ENCODE data around the gene SLC66A2. TPM values are rescaled to one million over a fixed set of nuclear protein-coding genes. Genes with fewer than 3 reads are reported as not detected.

SLC66A2 gene
- total and polyA plus RNA-seq, 7 donors = 27.3 to 59.4 (median 33.2) TPM

GRCh38 chr18:79988451-79989194 is 37.2 kb upstream of the SLC66A2 start, which contains the start of gene TXNL4A:
Gene TXNL4A (minus strand): TSS chr18:79988563. CDS start chr18:79988392, 171 bp downstream.
- Histone ChIP-seq H3K36me3 (peaks cover 0 to 7% (median 0%) of the 10 kb centered on the region in 4 donors), H3K27ac (peak within 1 kb of the TSS; percentile 91 to 98 (median 96)), H3K27me3 (no peaks in the 10 kb centered on the region), H3K4me1 (peaks cover 3 to 24% (median 22%) of the 10 kb centered on the region in 4 donors), H3K4me3 (peak within 1 kb of the TSS; percentile 79 to 96 (median 90)), H3K9me3 (no peaks in the 10 kb centered on the region)
- 0 to 1% methylated on average over 71 of the region's 71 CpGs for WGBS, 2 donors
- TF ChIP-seq EP300 (IDR thresholded peaks at IDR 0.05) = peak in 1 of 4 donors; percentile 25
- peak; percentile 92 to 99 (median 96) for TF ChIP-seq POLR2AphosphoS5 (IDR thresholded peaks at IDR 0.05)
- TF ChIP-seq, protein P1, sequence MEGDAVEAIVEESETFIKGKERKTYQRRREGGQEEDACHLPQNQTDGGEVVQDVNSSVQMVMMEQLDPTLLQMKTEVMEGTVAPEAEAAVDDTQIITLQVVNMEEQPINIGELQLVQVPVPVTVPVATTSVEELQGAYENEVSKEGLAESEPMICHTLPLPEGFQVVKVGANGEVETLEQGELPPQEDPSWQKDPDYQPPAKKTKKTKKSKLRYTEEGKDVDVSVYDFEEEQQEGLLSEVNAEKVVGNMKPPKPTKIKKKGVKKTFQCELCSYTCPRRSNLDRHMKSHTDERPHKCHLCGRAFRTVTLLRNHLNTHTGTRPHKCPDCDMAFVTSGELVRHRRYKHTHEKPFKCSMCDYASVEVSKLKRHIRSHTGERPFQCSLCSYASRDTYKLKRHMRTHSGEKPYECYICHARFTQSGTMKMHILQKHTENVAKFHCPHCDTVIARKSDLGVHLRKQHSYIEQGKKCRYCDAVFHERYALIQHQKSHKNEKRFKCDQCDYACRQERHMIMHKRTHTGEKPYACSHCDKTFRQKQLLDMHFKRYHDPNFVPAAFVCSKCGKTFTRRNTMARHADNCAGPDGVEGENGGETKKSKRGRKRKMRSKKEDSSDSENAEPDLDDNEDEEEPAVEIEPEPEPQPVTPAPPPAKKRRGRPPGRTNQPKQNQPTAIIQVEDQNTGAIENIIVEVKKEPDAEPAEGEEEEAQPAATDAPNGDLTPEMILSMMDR (IDR thresholded peaks at IDR 0.05) = no peak
- peak; percentile 79 to 92 for TF ChIP-seq POLR2A (IDR thresholded peaks at IDR 0.05)
- DNase-seq = peak; percentile 90
- intact Hi-C loops (cut with DNase I) = loop anchor here (1.0 to 5.0 kb wide), 4 partner anchors 22 to 119 kb away; partner anchors contain the start of gene ADNP2

DNA sequence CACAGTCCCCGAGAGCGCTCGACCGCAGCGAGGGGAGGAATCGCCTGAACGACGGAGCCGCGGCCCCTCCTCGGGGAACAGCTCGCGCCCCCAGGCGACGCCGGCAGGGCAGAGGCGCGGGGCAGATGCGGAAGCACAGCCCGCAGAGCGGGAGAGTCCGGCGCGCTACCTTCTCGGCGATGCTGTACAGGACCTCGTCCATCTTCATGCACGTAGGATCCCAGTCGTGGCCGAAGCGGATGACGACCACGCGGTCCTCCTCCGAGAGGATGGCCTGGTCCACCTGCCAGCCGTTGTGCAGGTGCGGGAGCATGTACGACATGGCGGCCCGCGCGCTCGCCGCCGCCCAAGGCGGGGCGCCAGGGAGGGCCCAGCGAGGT is 36.6 kb upstream of the SLC66A2 start:
- Histone ChIP-seq H3K27me3 (no peaks in the 10 kb centered on the region), H3K9me3 (no peaks in the 10 kb centered on the region), H3K36me3 (peaks cover 0 to 7% (median 0%) of the 10 kb centered on the region in 4 donors), H3K27ac (peak overlapping the region; percentile 91 to 98 (median 96)), H3K4me3 (peak overlapping the region; percentile 79 to 96 (median 90)), H3K4me1 (peaks cover 3 to 26% (median 23%) of the 10 kb centered on the region in 4 donors)
- peak; percentile 74 for DNase-seq
- intact Hi-C loops (cut with DNase I) = loop anchor here (1.0 to 5.0 kb wide), 3 partner anchors 41 to 119 kb away; partner anchors contain the start of gene ADNP2
- TF ChIP-seq POLR2A (IDR thresholded peaks at IDR 0.05) (no peak), EP300 (IDR thresholded peaks at IDR 0.05) (no peak), POLR2AphosphoS5 (IDR thresholded peaks at IDR 0.05) (no peak)
- TF ChIP-seq, protein P1 (IDR thresholded peaks at IDR 0.05) = no peak
- WGBS, 2 donors = 0% methylated on average over 48 of the region's 48 CpGs

GRCh38 chr18:79987566-79987965 is 36.1 kb upstream of the SLC66A2 start:
- H3K27ac ChIP-seq = peak overlapping the region; percentile 91 to 98 (median 96)
- intact Hi-C loops (cut with DNase I) = loop anchor here (5.0 kb wide), 2 partner anchors 40 to 120 kb away; partner anchors contain the start of gene ADNP2
- DNase-seq = no peak
- H3K27me3 ChIP-seq = no peaks in the 10 kb centered on the region
- peaks cover 0 to 7% (median 0%) of the 10 kb centered on the region in 4 donors for H3K36me3 ChIP-seq
- H3K4me3 ChIP-seq = peak overlapping the region; percentile 79 to 96 (median 90)
- H3K9me3 ChIP-seq = no peaks in the 10 kb centered on the region
- 0 to 1% methylated on average over 6 of the region's 6 CpGs for WGBS, 2 donors
- TF ChIP-seq POLR2A (IDR thresholded peaks at IDR 0.05) = no peak
- H3K4me1 ChIP-seq = peaks cover 3 to 27% (median 25%) of the 10 kb centered on the region in 4 donors

GRCh38 chr18:79986726-79987125 is 35.3 kb upstream of the SLC66A2 start:
- peak overlapping the region in 3 of 4 donors; percentile 16 to 98 (median 18) for H3K27ac ChIP-seq
- H3K27me3 ChIP-seq = no peaks in the 10 kb centered on the region
- TF ChIP-seq POLR2A (IDR thresholded peaks at IDR 0.05) = no peak
- no peak for TF ChIP-seq POLR2AphosphoS5 (IDR thresholded peaks at IDR 0.05)
- TF ChIP-seq EP300 (IDR thresholded peaks at IDR 0.05) = no peak
- TF ChIP-seq, protein P1 (IDR thresholded peaks at IDR 0.05) = no peak
- peak overlapping the region in 1 of 4 donors; percentile 96 for H3K4me3 ChIP-seq
- H3K9me3 ChIP-seq = no peaks in the 10 kb centered on the region
- intact Hi-C loops (cut with DNase I) = loop anchor here (5.0 kb wide), 2 partner anchors 39 to 121 kb away; partner anchors contain the start of gene ADNP2
- DNase-seq = no peak
- H3K4me1 ChIP-seq = peaks cover 3 to 27% (median 25%) of the 10 kb centered on the region in 4 donors
- H3K36me3 ChIP-seq = peaks cover 0 to 7% (median 0%) of the 10 kb centered on the region in 4 donors
- 20 to 54% methylated on average over 7 of the region's 7 CpGs for WGBS, 2 donors

GRCh38 chr18:79985172-79985571 is 33.7 kb upstream of the SLC66A2 start:
- 90 to 95% methylated on average over 12 of the region's 12 CpGs for WGBS, 2 donors
- intact Hi-C loops (cut with DNase I) = loop anchor here (5.0 kb wide), 2 partner anchors 38 to 122 kb away; partner anchors contain the start of gene ADNP2
- H3K27ac ChIP-seq = no peak overlapping the region
- H3K9me3 ChIP-seq = no peaks in the 10 kb centered on the region
- H3K27me3 ChIP-seq = no peaks in the 10 kb centered on the region
- no peak overlapping the region for H3K4me3 ChIP-seq
- H3K36me3 ChIP-seq = peaks cover 0 to 7% (median 0%) of the 10 kb centered on the region in 4 donors
- peaks cover 3 to 32% (median 25%) of the 10 kb centered on the region in 4 donors for H3K4me1 ChIP-seq
- TF ChIP-seq POLR2AphosphoS5 (IDR thresholded peaks at IDR 0.05) (no peak), POLR2A (IDR thresholded peaks at IDR 0.05) (no peak), EP300 (IDR thresholded peaks at IDR 0.05) (no peak)
- TF ChIP-seq, protein P1 (IDR thresholded peaks at IDR 0.05) = no peak
- no peak for DNase-seq

All from sigmoid colon (tissue), 7 donors.